Middle frontal gyrus (tissue), 1 donor: ENCODE measurements around the gene EEF2K.

Experiments
- DNase-seq: peaks from one replicate; pipeline ENCODE4 v3.0.0-alpha.2; 2015; ENCODE audit warnings: low spot score; ENCODE audit errors: extremely low spot score

The EEF2K gene

GRCh38 chr16:22330326-22330725 is 124.2 kb downstream of the EEF2K start:
- no peak for DNase-seq

DNA sequence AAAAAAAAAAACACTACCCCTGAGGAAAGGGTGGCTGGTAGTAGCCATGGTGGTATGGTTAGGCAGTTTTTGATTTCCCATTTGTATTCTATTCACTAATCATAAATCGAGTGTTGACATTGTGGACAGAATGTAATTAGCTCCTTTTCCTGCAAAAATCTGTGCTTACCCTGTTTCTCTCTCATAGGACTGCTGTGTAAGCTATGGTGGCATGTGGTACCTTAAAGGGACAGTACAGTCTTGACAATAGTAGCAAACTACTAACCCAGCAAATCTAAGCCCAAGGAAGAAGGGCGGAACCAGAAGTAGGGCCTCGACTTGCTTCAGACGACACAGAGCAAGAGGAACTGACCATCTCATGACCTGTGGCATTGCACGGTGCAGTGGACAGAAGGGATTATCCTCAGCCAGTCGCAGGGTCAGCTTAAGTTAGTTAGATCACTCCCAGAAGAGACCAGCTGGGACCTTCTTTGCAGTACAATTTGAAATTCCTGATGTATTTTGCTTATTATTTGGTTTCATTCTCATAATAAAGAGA is 127.4 kb downstream of the EEF2K start:
- no peak for DNase-seq

DNA sequence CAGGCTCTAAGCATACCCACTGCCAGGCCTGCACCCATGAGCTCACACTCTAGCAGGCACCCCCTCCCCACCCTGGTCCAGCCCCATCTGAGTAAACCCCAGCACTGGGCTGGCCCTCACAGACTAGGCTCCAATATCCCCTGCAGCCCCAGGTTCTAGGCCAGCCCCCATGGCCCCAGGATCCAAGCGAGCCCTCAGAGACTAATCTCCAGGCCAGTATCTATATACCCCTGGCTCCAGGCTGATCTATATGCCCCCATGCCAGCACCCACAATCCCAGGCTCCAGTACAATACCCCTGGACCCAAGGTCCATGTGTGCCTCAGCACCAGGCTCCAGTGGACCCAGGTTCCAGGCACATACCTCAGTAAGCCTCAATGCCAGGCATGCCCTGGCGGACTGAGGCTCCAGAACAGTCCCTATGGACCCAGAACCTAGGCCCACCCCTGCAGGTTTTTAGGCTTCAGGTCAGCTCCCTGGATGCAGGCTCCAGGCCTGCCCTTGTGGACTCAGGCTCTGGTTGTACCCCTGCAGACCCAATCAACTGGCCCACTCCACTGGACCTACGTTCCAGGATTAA is 129.7 kb downstream of the EEF2K start:
- DNase-seq: no peak

GRCh38 chr16:22336581-22336980 is 130.5 kb downstream of the EEF2K start:
- DNase-seq: no peak

DNA sequence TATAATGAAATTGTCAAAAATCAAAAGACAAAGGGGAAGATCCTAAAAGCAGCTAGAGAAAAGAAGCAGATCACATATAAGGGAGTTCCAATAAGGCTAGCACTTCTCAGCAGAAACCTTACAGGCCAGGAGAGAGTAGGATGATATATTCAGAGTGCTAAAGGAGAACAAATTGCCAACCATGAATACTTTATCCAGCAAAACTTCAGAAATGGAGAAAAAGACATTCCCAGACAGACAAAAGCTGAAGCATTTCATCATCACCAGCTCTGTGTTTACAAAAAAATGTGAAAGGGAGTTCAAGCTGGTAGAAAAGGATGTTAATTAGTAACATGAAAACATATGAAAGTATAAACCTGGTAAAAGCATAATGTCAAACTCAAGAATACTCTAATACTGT is 131.0 kb downstream of the EEF2K start:
- no peak for DNase-seq

DNA sequence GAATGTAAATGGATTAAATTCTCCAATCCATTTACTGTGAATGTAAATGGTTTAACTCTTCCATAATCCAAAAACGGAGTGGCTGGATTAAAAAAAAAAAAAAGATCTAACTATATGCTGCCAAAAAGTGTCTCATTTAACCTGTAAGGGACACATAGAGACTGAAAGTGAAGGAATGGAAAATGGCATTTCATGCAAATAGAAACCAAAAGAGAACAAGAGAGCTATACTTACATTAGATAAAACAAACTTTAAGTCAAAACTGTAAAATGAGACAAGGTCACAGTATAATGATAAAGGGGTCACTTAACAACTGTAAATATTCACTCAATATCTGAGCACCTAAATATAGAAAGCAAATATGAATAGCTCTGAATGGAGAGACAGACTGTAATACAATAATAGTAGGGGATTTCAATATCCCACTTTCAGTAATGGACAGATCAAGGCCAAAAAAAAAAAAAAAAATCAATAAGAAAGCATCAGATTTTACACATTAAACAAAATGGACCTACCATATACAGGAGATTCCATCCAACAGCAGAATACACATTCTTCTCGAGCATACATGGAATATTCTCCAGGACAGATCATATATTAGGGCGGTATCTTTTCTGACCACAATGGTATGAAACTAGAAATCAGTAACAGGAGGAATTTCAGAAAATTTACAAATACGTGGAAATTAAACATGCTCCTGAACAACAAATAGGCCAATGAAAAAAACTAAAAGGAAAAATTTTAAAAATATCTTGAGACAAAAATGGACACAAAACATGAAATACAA is 132.0 kb downstream of the EEF2K start:
- DNase-seq: no peak
